OCI-LY7 (cell line): Measurements from ENCODE around the gene SPP1.

Experiments
- EZH2phosphoT487 ChIP-seq: fragments of 200-600 bp; sonication (generic); IDR thresholded peaks from 2 replicates; pipeline ENCODE4 v1.6.1; 2018; ENCODE audit warnings: low read depth, borderline replicate concordance, mild to moderate bottlenecking, mixed run types, antibody characterized with exemption, low read length, moderate library complexity, mixed read lengths
- TF ChIP-seq, protein P1 (sequence below): fragments of 200-600 bp; sonication (generic); conservative IDR thresholded peaks from 2 replicates; pipeline ENCODE4 v1.5.1; 2014; ENCODE audit warnings: mild to moderate bottlenecking, antibody characterized with exemption, low read length, moderate library complexity, mixed read lengths

DNA sequence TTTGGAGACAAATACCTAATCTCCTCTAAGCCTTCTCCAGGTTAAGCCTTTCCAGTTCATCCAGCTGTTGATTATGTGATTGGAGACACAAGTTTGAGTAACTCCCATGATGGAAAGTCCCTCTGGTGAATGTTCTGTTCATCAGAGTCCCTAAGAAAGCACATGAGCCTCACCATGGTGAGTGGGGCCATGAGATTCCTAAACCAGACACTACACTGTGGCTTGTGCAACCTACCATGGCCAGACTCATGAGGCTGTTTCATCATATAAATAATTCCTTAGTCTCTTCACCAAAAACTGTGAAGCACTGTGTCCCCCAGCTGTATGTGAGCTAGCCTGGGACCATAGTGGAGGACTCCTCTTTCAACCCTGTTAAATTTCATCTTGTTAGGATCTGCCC is 46.3 kb downstream of the SPP1 start:
- TF ChIP-seq, protein P1, sequence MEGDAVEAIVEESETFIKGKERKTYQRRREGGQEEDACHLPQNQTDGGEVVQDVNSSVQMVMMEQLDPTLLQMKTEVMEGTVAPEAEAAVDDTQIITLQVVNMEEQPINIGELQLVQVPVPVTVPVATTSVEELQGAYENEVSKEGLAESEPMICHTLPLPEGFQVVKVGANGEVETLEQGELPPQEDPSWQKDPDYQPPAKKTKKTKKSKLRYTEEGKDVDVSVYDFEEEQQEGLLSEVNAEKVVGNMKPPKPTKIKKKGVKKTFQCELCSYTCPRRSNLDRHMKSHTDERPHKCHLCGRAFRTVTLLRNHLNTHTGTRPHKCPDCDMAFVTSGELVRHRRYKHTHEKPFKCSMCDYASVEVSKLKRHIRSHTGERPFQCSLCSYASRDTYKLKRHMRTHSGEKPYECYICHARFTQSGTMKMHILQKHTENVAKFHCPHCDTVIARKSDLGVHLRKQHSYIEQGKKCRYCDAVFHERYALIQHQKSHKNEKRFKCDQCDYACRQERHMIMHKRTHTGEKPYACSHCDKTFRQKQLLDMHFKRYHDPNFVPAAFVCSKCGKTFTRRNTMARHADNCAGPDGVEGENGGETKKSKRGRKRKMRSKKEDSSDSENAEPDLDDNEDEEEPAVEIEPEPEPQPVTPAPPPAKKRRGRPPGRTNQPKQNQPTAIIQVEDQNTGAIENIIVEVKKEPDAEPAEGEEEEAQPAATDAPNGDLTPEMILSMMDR: no peak
- no peak for TF ChIP-seq EZH2phosphoT487
